HCT116 (cell line): Measurements from ENCODE around the gene IFIT1. TPM values are rescaled to one million over a fixed set of nuclear protein-coding genes. Genes with fewer than 3 reads are reported as not detected.

Experiments
- ATAC-seq: fragments of 200-7000 bp; cut with Tn5 transposase; 2 replicates; pipeline ENCODE4 v1.9.1; 2020; ENCODE audit warnings: mild to moderate bottlenecking, moderate library complexity
- BruUV-seq: library from RNA; stranded (reverse); fragments of 400-500 nt; replicated peaks from 2 replicates; lab custom pipeline; 2021; lab: Mats Ljungman, UMichigan
- CTCF ChIA-PET: fragments of 300-600 bp; sonication (Branson Sonifier 250); formaldehyde crosslinking; loops from one replicate; lab custom pipeline; 2021; ENCODE audit warnings: antibody characterized with exemption; lab: Charles Lee
- POLR2A ChIA-PET: fragments of 300-600, 350-600 bp; sonication (Branson Sonifier 250); formaldehyde crosslinking; loops from one replicate; lab custom pipeline; 2021; ENCODE audit warnings: antibody characterized with exemption; lab: Charles Lee
- RAD21 ChIA-PET, 2 experiments: fragments of 300-600 bp; sonication (Branson Sonifier 250); formaldehyde crosslinking; loops; one replicate each; lab custom pipeline; 2023; ENCODE audit warnings: low total read pairs in 2 of 2; ENCODE audit not compliant: uncharacterized antibody in 2 of 2, unreplicated experiment in 2 of 2, low non-redundant PET in 1 of 2; lab: Charles Lee
- DNase-seq: peaks from one replicate; pipeline ENCODE4 v3.0.0-alpha.2; 2010; ENCODE audit warnings: low read depth, low spot score
- H2AFZ ChIP-seq: fragments of 200-600 bp; shearing (Covaris generic), sonication (generic); 2 replicates; pipeline ENCODE4 v1.6.1; 2017; ENCODE audit warnings: low read depth, mixed run types, mixed read lengths, antibody characterized with exemption, low read length; ENCODE audit not compliant: poor library complexity, severe bottlenecking
- H3K27ac ChIP-seq: 2 replicates; pipeline ENCODE4 v1.5.1; 2012; ENCODE audit warnings: low read depth, low read length
- H3K27me3 ChIP-seq: fragments of 200-600 bp; sonication (generic); 2 replicates; pipeline ENCODE4 v1.6.1; 2016; ENCODE audit warnings: mixed run types, low read length, mixed read lengths; ENCODE audit not compliant: insufficient read depth
- H3K36me3 ChIP-seq, 2 experiments: fragments of 200-500 bp in 1 of 2; fragments of 200-600 bp in 1 of 2; sonication (Bioruptor generic) in 1 of 2; sonication (generic) in 1 of 2; 2 replicates each; pipeline versions ENCODE4 v1.5.1 to v1.6.1; 2014 to 2016; ENCODE audit warnings: low read length in 2 of 2, inconsistent platforms in 1 of 2, mixed read lengths in 1 of 2, mixed run types in 1 of 2; ENCODE audit not compliant: insufficient read depth in 2 of 2, control insufficient read depth in 1 of 2
- H3K4me1 ChIP-seq, 2 experiments: fragments of 200-600 bp in 1 of 2; sonication (generic) in 1 of 2; 2 replicates each; pipeline versions ENCODE4 v1.5.1 to v1.6.1; 2012 to 2017; ENCODE audit warnings: low read length in 2 of 2, inconsistent platforms in 1 of 2, mild to moderate bottlenecking in 1 of 2, mixed read lengths in 1 of 2, mixed run types in 1 of 2, moderate library complexity in 1 of 2; ENCODE audit not compliant: insufficient read depth in 2 of 2, control insufficient read depth in 1 of 2
- H3K4me2 ChIP-seq: fragments of 200-600 bp; sonication (generic); 2 replicates; pipeline ENCODE4 v1.6.1; 2017; ENCODE audit warnings: mixed run types, low read length, mixed read lengths
- H3K4me3 ChIP-seq, 2 experiments: fragments of 200-600 bp in 1 of 2; sonication (generic) in 1 of 2; replicated peaks in 1 of 2; 2 replicates each; pipeline ENCODE4 v1.5.1; 2011 to 2016; ENCODE audit warnings: low read length in 2 of 2, control low read depth in 1 of 2, low read depth in 1 of 2, mild to moderate bottlenecking in 1 of 2, mixed read lengths in 1 of 2, mixed run types in 1 of 2
- H3K79me2 ChIP-seq: fragments of 200-600 bp; sonication (generic); 2 replicates; pipeline ENCODE4 v1.6.1; 2017; ENCODE audit warnings: mild to moderate bottlenecking, mixed run types, low read length, moderate library complexity, mixed read lengths; ENCODE audit not compliant: insufficient read depth
- H3K9ac ChIP-seq: fragments of 200-600 bp; sonication (generic); 2 replicates; pipeline ENCODE4 v1.6.1; 2016; ENCODE audit warnings: low read length, mixed read lengths
- H3K9me2 ChIP-seq: fragments of 200-600 bp; sonication (generic), shearing (Covaris generic); 2 replicates; pipeline ENCODE4 v1.6.1; 2017; ENCODE audit warnings: mixed run types, mild to moderate bottlenecking, moderate library complexity; ENCODE audit not compliant: insufficient read depth
- H3K9me3 ChIP-seq, 2 experiments: fragments of 200-500 bp in 1 of 2; fragments of 200-600 bp in 1 of 2; sonication (Bioruptor generic) in 1 of 2; sonication (generic) in 1 of 2; 2 replicates each; pipeline ENCODE4 v1.6.1; 2014 to 2017; ENCODE audit warnings: low read length in 2 of 2, mixed read lengths in 2 of 2, inconsistent platforms in 1 of 2, low read depth in 1 of 2, mild to moderate bottlenecking in 1 of 2, mixed run types in 1 of 2, moderate library complexity in 1 of 2; ENCODE audit not compliant: control insufficient read depth in 1 of 2, insufficient read depth in 1 of 2
- H4K20me1 ChIP-seq: fragments of 200-600 bp; sonication (generic), shearing (Covaris generic); 2 replicates; pipeline ENCODE4 v1.6.1; 2017; ENCODE audit warnings: mixed run types, mild to moderate bottlenecking, moderate library complexity; ENCODE audit not compliant: insufficient read depth
- CBX3 ChIP-seq: IDR thresholded peaks from 2 replicates; pipeline ENCODE4 v1.6.1; 2012; ENCODE audit warnings: low read depth
- CEBPB ChIP-seq: IDR thresholded peaks from 2 replicates; pipeline ENCODE4 v1.6.1; 2012; ENCODE audit warnings: low read depth
- CTCF ChIP-seq, 3 experiments: fragments of 200-600 bp in 1 of 3; sonication (generic) in 1 of 3; IDR thresholded peaks in 2 of 3; conservative IDR thresholded peaks in 1 of 3; 2 replicates each; pipeline ENCODE4 v1.5.1; 2012 to 2017; ENCODE audit warnings: low read depth in 2 of 3, low read length in 2 of 3, antibody characterized with exemption in 1 of 3, borderline replicate concordance in 1 of 3, control low read depth in 1 of 3, mild to moderate bottlenecking in 1 of 3, mixed read lengths in 1 of 3, mixed run types in 1 of 3, moderate library complexity in 1 of 3; ENCODE audit not compliant: insufficient read depth in 1 of 3
- EGR1 ChIP-seq: IDR thresholded peaks from 2 replicates; pipeline ENCODE4 v1.6.1; 2012; ENCODE audit warnings: low read depth
- ELF1 ChIP-seq: IDR thresholded peaks from 2 replicates; pipeline ENCODE4 v1.6.1; 2012; ENCODE audit warnings: low read depth, borderline replicate concordance
- EZH2 ChIP-seq: fragments of 200-600 bp; sonication (generic); IDR thresholded peaks from 2 replicates; pipeline ENCODE4 v1.6.1; 2017; ENCODE audit warnings: antibody characterized with exemption, mixed run types
- FOSL1 ChIP-seq: IDR thresholded peaks from 2 replicates; pipeline ENCODE4 v1.6.1; 2012; ENCODE audit warnings: low read depth
- JUND ChIP-seq: IDR thresholded peaks from 2 replicates; pipeline ENCODE4 v1.6.1; 2012
- MAX ChIP-seq: IDR thresholded peaks from 2 replicates; pipeline ENCODE4 v1.6.1; 2012
- POLR2A ChIP-seq: IDR thresholded peaks from 2 replicates; pipeline ENCODE4 v1.7.0; 2011; ENCODE audit warnings: borderline replicate concordance; ENCODE audit not compliant: insufficient read depth, insufficient read length; ENCODE audit errors: extremely low read depth
- RAD21 ChIP-seq: IDR thresholded peaks from 2 replicates; pipeline ENCODE4 v1.6.1; 2012; ENCODE audit warnings: low read depth, mild to moderate bottlenecking
- SIN3A ChIP-seq: IDR thresholded peaks from 2 replicates; pipeline ENCODE4 v1.6.1; 2012; ENCODE audit warnings: low read depth
- SRF ChIP-seq: IDR thresholded peaks from 2 replicates; pipeline ENCODE4 v1.6.1; 2012; ENCODE audit warnings: low read depth
- TCF7L2 ChIP-seq: IDR thresholded peaks from 2 replicates; pipeline ENCODE4 v1.7.0; 2011; ENCODE audit warnings: borderline replicate concordance, inconsistent platforms; ENCODE audit not compliant: insufficient read depth, insufficient read length; ENCODE audit errors: extremely low read depth
- YY1 ChIP-seq: IDR thresholded peaks from 2 replicates; pipeline ENCODE4 v1.6.1; 2011; ENCODE audit warnings: low read length, low read depth, moderate library complexity, mild to moderate bottlenecking; ENCODE audit not compliant: insufficient replicate concordance; ENCODE audit errors: extremely low read depth
- ZFX ChIP-seq: fragments of 450-650 bp; IDR thresholded peaks from 2 replicates; pipeline ENCODE4 v1.6.1; 2017
- ZNF274 ChIP-seq: fragments of 200-500 bp; sonication (Bioruptor generic); IDR thresholded peaks from 2 replicates; pipeline ENCODE4 v1.6.1; 2014; ENCODE audit warnings: mild to moderate bottlenecking, low read depth, low read length, inconsistent platforms
- intact Hi-C: fragments of 100-400 bp; cut with micrococcal nuclease; formaldehyde crosslinking; loops from 2 replicates; pipeline ENCODE4 v1.10.0; 2022
- total RNA-seq: library from RNA; stranded (reverse); gene quantifications from one replicate; pipeline ENCODE4 v1.2.1, GENCODE V29; 2021; ENCODE audit not compliant: unreplicated experiment
- TF ChIP-seq, protein P1 (sequence below): IDR thresholded peaks from 2 replicates; pipeline ENCODE4 v1.6.1; 2012
- TF ChIP-seq, protein P2 (sequence below): IDR thresholded peaks from 2 replicates; pipeline ENCODE4 v1.6.1; 2012; ENCODE audit warnings: low read depth

Gene IFIT1
- total RNA-seq, 1 experiment from 2014 or later, result 3.6 TPM

DNA sequence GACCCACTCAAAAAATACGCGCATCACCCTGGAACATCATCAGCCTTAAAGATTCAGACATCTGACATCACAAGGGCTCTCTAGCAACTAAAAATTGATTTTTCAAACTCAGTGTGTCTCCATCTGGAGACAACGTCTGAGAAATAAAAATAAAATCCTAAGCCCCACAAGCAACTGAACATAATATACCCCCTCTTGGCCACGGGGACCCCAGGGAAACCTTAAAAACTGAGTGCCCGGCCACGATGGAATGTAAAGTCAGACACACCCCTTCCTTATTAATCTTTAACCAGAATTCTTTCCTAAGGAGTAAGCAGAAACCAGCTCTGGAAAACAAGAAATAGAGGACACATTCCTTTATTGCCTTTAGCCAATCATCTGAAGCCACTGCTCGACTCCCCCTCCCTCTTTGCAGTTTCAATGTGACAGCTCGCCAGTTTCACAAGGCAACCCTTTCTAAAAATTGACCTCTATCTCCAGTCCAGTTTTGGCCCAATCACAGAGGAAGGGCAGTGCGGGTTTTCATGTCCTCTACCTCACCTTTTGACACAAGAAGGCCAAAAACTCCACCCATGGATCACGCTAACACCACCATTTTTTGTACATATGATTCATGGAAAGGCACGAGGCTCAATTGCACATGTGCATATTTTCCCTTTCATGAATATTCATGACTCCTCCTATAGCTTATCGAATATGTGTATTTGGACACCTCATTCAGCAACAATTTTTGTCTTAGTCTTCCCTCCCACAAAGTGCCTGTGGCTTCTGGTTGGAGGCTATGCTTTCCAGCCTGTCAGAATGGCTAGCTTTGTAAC lies 40.4 kb upstream of the IFIT1 start:
- BruUV-seq, result no TSS peak
- intact Hi-C loops, result no loop called here
- ChIA-PET RAD21 (interaction anchor here in 1 of 2 experiments (0.6 kb wide), 1 partner anchor 15 kb away, joined by 3 read pairs; no protein-coding TSS in a partner anchor), POLR2A (no interaction called here), CTCF (interaction anchor here (1.0 to 1.6 kb wide), 2 partner anchors 18 to 96 kb away, joined by 3 to 8 read pairs; no protein-coding TSS in a partner anchor)
- Histone ChIP-seq H3K4me3 (peak overlapping the region in 1 of 2 experiments; percentile 19; a peak in 2 of 4 replicates), H3K27ac (peak overlapping the region; percentile 35; the same call in 1 of the 2 replicates), H3K4me1 (peaks cover 16 to 25% of the 10 kb centered on the region in 2 experiments), H3K27me3 (no peaks in the 10 kb centered on the region), H3K36me3 (no peaks in the 10 kb centered on the region), H4K20me1 (no peaks in the 10 kb centered on the region), H3K9me3 (no peaks in the 10 kb centered on the region), H3K9me2 (no peaks in the 10 kb centered on the region), H2AFZ (peak overlapping the region; percentile 88), H3K9ac (peak overlapping the region; percentile 23), H3K4me2 (peak overlapping the region; percentile 69), H3K79me2 (no peaks in the 10 kb centered on the region)
- DNase-seq (peak; percentile 24), ATAC-seq (peak; percentile 79)
- peak; percentile 72 for TF ChIP-seq MAX
- peak; percentile 34; the same call in 1 of the 2 replicates for TF ChIP-seq CBX3
- peak; percentile 47; the same call in 1 of the 2 replicates for TF ChIP-seq JUND
- no peak for TF ChIP-seq SRF
- TF ChIP-seq SIN3A, result no peak
- TF ChIP-seq YY1, result no peak
- no peak for TF ChIP-seq RAD21
- no peak for TF ChIP-seq EGR1
- TF ChIP-seq CTCF (IDR thresholded peaks at IDR 0.05 in 2 of 3, conservative IDR thresholded peaks at IDR 0.05 in 1 of 3; ENCODE audit: borderline replicate concordance in 1 of 3, insufficient read depth in 1 of 3, low read depth in 2 of 3, low read length in 2 of 3), result no peak
- TF ChIP-seq, protein P1, sequence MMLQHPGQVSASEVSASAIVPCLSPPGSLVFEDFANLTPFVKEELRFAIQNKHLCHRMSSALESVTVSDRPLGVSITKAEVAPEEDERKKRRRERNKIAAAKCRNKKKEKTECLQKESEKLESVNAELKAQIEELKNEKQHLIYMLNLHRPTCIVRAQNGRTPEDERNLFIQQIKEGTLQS, result no peak
- no peak for TF ChIP-seq ZNF274
- TF ChIP-seq ELF1, result no peak
- TF ChIP-seq ZFX, result no peak
- no peak for TF ChIP-seq EZH2
- peak; percentile 14; the same call in 1 of the 2 replicates for TF ChIP-seq FOSL1
- no peak for TF ChIP-seq POLR2A
- TF ChIP-seq, protein P2, sequence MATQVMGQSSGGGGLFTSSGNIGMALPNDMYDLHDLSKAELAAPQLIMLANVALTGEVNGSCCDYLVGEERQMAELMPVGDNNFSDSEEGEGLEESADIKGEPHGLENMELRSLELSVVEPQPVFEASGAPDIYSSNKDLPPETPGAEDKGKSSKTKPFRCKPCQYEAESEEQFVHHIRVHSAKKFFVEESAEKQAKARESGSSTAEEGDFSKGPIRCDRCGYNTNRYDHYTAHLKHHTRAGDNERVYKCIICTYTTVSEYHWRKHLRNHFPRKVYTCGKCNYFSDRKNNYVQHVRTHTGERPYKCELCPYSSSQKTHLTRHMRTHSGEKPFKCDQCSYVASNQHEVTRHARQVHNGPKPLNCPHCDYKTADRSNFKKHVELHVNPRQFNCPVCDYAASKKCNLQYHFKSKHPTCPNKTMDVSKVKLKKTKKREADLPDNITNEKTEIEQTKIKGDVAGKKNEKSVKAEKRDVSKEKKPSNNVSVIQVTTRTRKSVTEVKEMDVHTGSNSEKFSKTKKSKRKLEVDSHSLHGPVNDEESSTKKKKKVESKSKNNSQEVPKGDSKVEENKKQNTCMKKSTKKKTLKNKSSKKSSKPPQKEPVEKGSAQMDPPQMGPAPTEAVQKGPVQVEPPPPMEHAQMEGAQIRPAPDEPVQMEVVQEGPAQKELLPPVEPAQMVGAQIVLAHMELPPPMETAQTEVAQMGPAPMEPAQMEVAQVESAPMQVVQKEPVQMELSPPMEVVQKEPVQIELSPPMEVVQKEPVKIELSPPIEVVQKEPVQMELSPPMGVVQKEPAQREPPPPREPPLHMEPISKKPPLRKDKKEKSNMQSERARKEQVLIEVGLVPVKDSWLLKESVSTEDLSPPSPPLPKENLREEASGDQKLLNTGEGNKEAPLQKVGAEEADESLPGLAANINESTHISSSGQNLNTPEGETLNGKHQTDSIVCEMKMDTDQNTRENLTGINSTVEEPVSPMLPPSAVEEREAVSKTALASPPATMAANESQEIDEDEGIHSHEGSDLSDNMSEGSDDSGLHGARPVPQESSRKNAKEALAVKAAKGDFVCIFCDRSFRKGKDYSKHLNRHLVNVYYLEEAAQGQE, result no peak
- 0 out of 2 replicates have a peak, but pooled peaks have one; percentile 22 for TF ChIP-seq CEBPB
- TF ChIP-seq TCF7L2, result no peak
